Measurements from ENCODE around the gene PPP1R13B.

GRCh38 chr14:103887170-103887501 is 39.8 kb upstream of the PPP1R13B start:
- TF ChIP-seq POLR2A (IDR thresholded peaks at IDR 0.05; ENCODE audit: extremely low read depth, insufficient read length) (no peak), CTCF (IDR thresholded peaks at IDR 0.05; ENCODE audit: low read depth, low read length) (no peak), MAX (IDR thresholded peaks at IDR 0.05; ENCODE audit: low read depth, low read length) (no peak)

All from NB4 (cell line).